ENCODE data around the gene VLDLR.

The VLDLR gene

GRCh38 chr9:2622461-2623287, 1.1 kb downstream of the VLDLR start:
- FAIRE-seq, result no peak

GRCh38 chr9:2623288-2624050, 1.9 kb downstream of the VLDLR start:
- FAIRE-seq, result peak; percentile 93

GRCh38 chr9:2624051-2624682, 2.6 kb downstream of the VLDLR start:
- no peak for FAIRE-seq

- no peak for FAIRE-seq
These were observed 3.8 kb downstream of the VLDLR start for GRCh38 chr9:2625427-2625826.

- FAIRE-seq, result no peak
These were observed 7.3 kb downstream of the VLDLR start for GRCh38 chr9:2628919-2629318.

- FAIRE-seq, result no peak
These were observed 8.6 kb downstream of the VLDLR start for GRCh38 chr9:2630158-2630557.

GRCh38 chr9:2631263-2631662, 9.7 kb downstream of the VLDLR start:
- FAIRE-seq, result no peak

GRCh38 chr9:2634153-2634552, 12.6 kb downstream of the VLDLR start:
- FAIRE-seq, result no peak

GRCh38 chr9:2634818-2635217, 13.2 kb downstream of the VLDLR start:
- FAIRE-seq, result no peak

GRCh38 chr9:2635922-2636321, 14.3 kb downstream of the VLDLR start:
- no peak for FAIRE-seq

- no peak for FAIRE-seq
These were observed 15.8 kb downstream of the VLDLR start for GRCh38 chr9:2637390-2637789.

GRCh38 chr9:2638871-2639673, 17.5 kb downstream of the VLDLR start:
- no peak for FAIRE-seq

GRCh38 chr9:2639786-2640185, 18.2 kb downstream of the VLDLR start:
- no peak for FAIRE-seq

GRCh38 chr9:2640570-2640969, 19.0 kb downstream of the VLDLR start:
- no peak for FAIRE-seq

- FAIRE-seq, result no peak
These were observed 19.4 kb downstream of the VLDLR start for GRCh38 chr9:2641033-2641432.

GRCh38 chr9:2642068-2642467, 20.5 kb downstream of the VLDLR start:
- FAIRE-seq, result no peak

GRCh38 chr9:2645569-2645968, 24.0 kb downstream of the VLDLR start:
- no peak for FAIRE-seq

- peak; percentile 75 for FAIRE-seq
These were observed 33.9 kb downstream of the VLDLR start for GRCh38 chr9:2655411-2655901.

- no peak for FAIRE-seq
These were observed 35.8 kb downstream of the VLDLR start for GRCh38 chr9:2657427-2657826.

GRCh38 chr9:2662496-2662895, 40.9 kb downstream of the VLDLR start:
- FAIRE-seq, result no peak

GRCh38 chr9:2663461-2664173, 42.0 kb downstream of the VLDLR start:
- FAIRE-seq, result no peak

Measured in islet of Langerhans (tissue), 1 donor.